HFFc6 (cell line): Measurements from ENCODE around the gene FAM184B. TPM values are rescaled to one million over a fixed set of nuclear protein-coding genes. Genes with fewer than 3 reads are reported as not detected.
"Not testable (repeated sequence)": the region's sequence is repeated elsewhere in the genome, so short reads cannot be mapped to it uniquely, and the experiment has no call there.

Experiments used
- DNase-seq: peaks from one replicate; pipeline ENCODE4 v3.0.0-alpha.2; 2018
- H3K27ac Mint-ChIP-seq: 2 replicates; pipeline ENCODE4 v1.8.0; 2020; ENCODE audit warnings: mild to moderate bottlenecking, mixed read lengths
- H3K27me3 Mint-ChIP-seq: 2 replicates; pipeline ENCODE4 v1.8.0; 2021; ENCODE audit warnings: mild to moderate bottlenecking, moderate library complexity, mixed read lengths; ENCODE audit not compliant: insufficient read depth
- H3K36me3 Mint-ChIP-seq: 2 replicates; pipeline ENCODE4 v1.8.0; 2021; ENCODE audit warnings: low read depth, mixed read lengths
- H3K4me1 Mint-ChIP-seq: 2 replicates; pipeline ENCODE4 v1.8.0; 2020; ENCODE audit warnings: low read depth, mixed read lengths
- H3K4me3 Mint-ChIP-seq: 2 replicates; pipeline ENCODE4 v1.8.0; 2020; ENCODE audit warnings: mild to moderate bottlenecking, moderate library complexity, mixed read lengths
- H3K9me3 Mint-ChIP-seq: 2 replicates; pipeline ENCODE4 v1.8.0; 2020; ENCODE audit warnings: mild to moderate bottlenecking, mixed read lengths
- total RNA-seq, 6 experiments: library from RNA; stranded (reverse); fragmentation: NEBNext Ultra II Directional; extraction: Animal tissue kit (Norgen Biotek cat#: 25700); gene quantifications; 2 replicates in 1 of 6; 3 replicates in 5 of 6; pipeline ENCODE4 v1.2.3, GENCODE V29; 2021
- TF ChIP-seq, protein P1 (sequence below): fragments of 200-600 bp; sonication (generic); IDR thresholded peaks from 2 replicates; pipeline ENCODE4 v1.5.0; 2021; ENCODE audit warnings: antibody characterized with exemption, mild to moderate bottlenecking

Gene FAM184B
- total RNA-seq, 6 experiments from 2014 or later: 0.02 to 0.05 TPM; not detected in 4

DNA sequence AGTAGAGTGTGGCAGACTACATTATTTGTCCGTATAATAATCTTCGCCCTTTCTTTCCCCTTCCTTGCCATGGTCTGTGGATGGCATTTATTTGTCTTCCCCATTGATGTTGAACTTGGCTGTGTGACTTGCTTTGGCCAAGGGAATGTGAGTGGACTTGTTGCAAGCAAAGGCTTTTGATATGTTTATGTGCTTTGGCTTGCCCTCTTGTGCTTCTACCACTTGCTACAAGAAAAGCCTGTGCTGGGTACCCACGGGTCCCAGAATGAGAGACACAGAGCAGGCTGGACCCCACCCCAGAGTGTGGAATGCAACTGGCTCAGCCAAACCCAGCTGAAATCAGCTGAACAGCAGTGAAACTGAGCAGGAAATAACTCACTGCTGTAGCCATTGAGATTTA lies 63.0 kb downstream of the FAM184B start:
- peaks cover 18% of the 10 kb centered on the region for H3K4me1 Mint-ChIP-seq
- no peaks in the 10 kb centered on the region for H3K36me3 Mint-ChIP-seq
- H3K27me3 Mint-ChIP-seq: peaks cover 3% of the 10 kb centered on the region; the same call in 1 of the 2 replicates
- no peak overlapping the region for H3K27ac Mint-ChIP-seq
- H3K9me3 Mint-ChIP-seq: no peaks in the 10 kb centered on the region
- no peak overlapping the region for H3K4me3 Mint-ChIP-seq
- TF ChIP-seq, protein P1, sequence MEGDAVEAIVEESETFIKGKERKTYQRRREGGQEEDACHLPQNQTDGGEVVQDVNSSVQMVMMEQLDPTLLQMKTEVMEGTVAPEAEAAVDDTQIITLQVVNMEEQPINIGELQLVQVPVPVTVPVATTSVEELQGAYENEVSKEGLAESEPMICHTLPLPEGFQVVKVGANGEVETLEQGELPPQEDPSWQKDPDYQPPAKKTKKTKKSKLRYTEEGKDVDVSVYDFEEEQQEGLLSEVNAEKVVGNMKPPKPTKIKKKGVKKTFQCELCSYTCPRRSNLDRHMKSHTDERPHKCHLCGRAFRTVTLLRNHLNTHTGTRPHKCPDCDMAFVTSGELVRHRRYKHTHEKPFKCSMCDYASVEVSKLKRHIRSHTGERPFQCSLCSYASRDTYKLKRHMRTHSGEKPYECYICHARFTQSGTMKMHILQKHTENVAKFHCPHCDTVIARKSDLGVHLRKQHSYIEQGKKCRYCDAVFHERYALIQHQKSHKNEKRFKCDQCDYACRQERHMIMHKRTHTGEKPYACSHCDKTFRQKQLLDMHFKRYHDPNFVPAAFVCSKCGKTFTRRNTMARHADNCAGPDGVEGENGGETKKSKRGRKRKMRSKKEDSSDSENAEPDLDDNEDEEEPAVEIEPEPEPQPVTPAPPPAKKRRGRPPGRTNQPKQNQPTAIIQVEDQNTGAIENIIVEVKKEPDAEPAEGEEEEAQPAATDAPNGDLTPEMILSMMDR: no peak
- DNase-seq: no peak

DNA sequence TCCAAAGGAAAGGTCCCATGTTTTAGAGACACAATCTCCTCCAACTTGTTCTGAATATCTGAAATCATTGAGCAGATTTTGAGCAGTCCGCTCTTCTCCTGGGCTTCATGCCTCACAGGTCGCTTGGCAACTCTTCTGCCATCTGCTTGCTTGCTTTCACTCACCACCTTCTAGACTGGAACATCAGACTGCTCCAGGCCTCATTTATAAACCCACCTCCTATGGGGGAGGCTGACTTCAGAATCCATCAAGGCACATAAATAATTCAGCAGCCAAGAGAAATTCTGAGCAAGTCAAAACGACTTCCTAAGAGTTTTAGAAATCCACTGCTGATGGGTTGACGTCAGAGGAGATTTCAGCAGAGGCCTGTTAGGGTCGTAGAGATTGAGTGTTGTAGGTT lies 64.1 kb downstream of the FAM184B start:
- no peak for DNase-seq
- Mint-ChIP-seq H3K4me3 (no peak overlapping the region), H3K36me3 (no peaks in the 10 kb centered on the region), H3K27me3 (peaks cover 3% of the 10 kb centered on the region; the same call in 1 of the 2 replicates), H3K27ac (no peak overlapping the region), H3K9me3 (no peaks in the 10 kb centered on the region), H3K4me1 (peaks cover 12% of the 10 kb centered on the region)
- TF ChIP-seq, protein P1: no peak

DNA sequence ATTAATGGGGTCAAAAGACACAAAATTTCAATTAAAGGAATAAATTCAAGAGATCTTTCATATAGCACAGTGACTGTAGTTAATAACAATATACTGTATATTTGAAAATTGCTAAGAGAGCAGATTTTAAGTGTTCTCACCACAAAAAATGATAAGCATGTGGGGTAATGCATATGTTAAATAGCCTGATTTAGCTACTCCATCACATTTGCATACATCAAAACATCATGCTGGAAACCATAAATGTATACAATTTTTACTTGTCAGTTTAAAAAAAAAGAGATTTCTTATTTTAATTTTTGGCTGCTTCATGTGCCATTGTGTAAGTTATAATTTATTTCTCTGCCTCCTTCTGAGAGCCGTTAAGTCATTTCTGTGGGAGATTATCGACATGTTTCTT lies 65.9 kb downstream of the FAM184B start:
- Mint-ChIP-seq H3K27me3 (peaks cover 12% of the 10 kb centered on the region), H3K9me3 (no peaks in the 10 kb centered on the region), H3K27ac (no peak overlapping the region), H3K36me3 (no peaks in the 10 kb centered on the region), H3K4me1 (no peaks in the 10 kb centered on the region), H3K4me3 (no peak overlapping the region)
- no peak for DNase-seq
- TF ChIP-seq, protein P1: no peak

DNA sequence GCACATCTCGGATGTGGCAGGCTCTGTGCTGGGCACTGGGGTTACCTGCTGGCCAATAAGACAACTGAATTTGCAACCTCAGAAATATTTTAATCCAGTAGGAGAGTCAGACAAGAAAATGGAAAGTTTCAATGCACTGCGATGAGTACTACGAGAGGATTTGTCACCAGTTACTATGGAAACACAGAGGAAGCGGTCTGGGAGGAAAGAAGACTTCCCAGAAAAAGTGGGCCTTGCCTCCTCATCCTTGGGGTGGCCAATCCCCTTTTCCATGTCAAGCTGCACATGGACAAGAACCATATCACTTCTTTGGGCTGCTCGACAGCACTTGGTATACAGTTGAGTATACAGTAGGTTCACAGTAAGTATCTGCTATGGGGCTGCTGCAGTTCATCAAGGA lies 67.6 kb downstream of the FAM184B start:
- no peaks in the 10 kb centered on the region for H3K9me3 Mint-ChIP-seq
- H3K4me3 Mint-ChIP-seq: no peak overlapping the region
- no peaks in the 10 kb centered on the region for H3K36me3 Mint-ChIP-seq
- no peak overlapping the region for H3K27ac Mint-ChIP-seq
- peaks cover 17% of the 10 kb centered on the region for H3K27me3 Mint-ChIP-seq
- DNase-seq: no peak
- TF ChIP-seq, protein P1: no peak
- no peaks in the 10 kb centered on the region for H3K4me1 Mint-ChIP-seq

DNA sequence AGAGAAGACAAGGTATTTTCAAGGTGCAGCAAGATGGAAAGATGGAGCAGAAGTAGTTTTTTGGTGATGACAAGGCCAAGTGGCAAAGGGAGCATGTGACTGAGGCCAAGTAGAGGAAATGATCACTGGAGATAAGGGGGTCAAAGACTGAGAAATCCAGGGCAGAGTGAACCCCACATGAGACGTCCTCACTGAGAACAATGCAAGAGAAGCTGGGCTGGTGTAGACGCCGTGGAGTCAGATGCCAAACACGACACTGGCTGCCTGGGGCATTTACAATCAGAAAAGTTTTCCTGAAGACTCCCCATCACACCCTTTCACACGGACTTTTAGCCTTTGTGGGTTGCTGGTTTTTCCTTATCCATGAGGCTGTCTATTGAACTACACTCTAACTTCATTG lies 69.3 kb downstream of the FAM184B start:
- H3K4me3 Mint-ChIP-seq: no peak overlapping the region
- no peaks in the 10 kb centered on the region for H3K9me3 Mint-ChIP-seq
- H3K27me3 Mint-ChIP-seq: peaks cover 19% of the 10 kb centered on the region
- H3K4me1 Mint-ChIP-seq: no peaks in the 10 kb centered on the region
- no peak overlapping the region for H3K27ac Mint-ChIP-seq
- no peak for DNase-seq
- H3K36me3 Mint-ChIP-seq: no peaks in the 10 kb centered on the region
- TF ChIP-seq, protein P1: no peak

DNA sequence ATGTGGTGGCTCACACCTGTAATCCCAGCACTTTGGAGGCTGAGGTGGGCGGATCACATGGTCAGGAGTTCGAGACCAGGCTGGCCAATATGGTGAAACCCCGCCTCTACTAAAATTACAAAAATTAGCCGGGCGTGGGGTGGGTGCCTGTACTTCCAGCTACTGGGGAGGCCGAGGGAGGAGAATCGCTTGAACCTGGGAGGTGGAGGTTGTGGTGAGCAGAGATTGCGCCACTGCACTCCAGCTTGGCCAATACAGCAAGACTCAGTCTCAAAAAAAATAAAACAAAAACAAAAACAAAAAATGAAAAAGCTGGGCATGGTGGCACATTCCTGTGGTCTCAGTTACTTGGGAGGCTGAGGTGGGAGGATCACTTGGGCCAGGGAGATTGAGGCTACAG lies 70.2 kb downstream of the FAM184B start:
- peaks cover 19% of the 10 kb centered on the region for H3K27me3 Mint-ChIP-seq
- not testable (repeated sequence) for H3K4me1 Mint-ChIP-seq, H3K36me3 Mint-ChIP-seq, DNase-seq, H3K4me3 Mint-ChIP-seq, H3K27ac Mint-ChIP-seq, H3K9me3 Mint-ChIP-seq
